SKM-1 (cell line): ENCODE data around the gene BACE2.
"Not testable (repeated sequence)": the region's sequence is repeated elsewhere in the genome, so short reads cannot be mapped to it uniquely, and the experiment has no call there.

ENCODE experiments used
- DNase-seq: peaks from one replicate; lab custom pipeline; 2025; ENCODE audit not compliant: unreplicated experiment; lab: John Stamatoyannopoulos, UW

The BACE2 gene

GRCh38 chr21:41235201-41235600 lies 67.2 kb downstream of the BACE2 start:
- no peak for DNase-seq

GRCh38 chr21:41236352-41236973 lies 68.5 kb downstream of the BACE2 start:
- no peak for DNase-seq

- DNase-seq, result not testable (repeated sequence)
Observed at GRCh38 chr21:41238081-41238796, 70.3 kb downstream of the BACE2 start.

GRCh38 chr21:41240040-41240439 lies 72.1 kb downstream of the BACE2 start:
- no peak for DNase-seq

GRCh38 chr21:41241341-41241740 lies 73.4 kb downstream of the BACE2 start:
- no peak for DNase-seq

- DNase-seq, result no peak
Observed at GRCh38 chr21:41242238-41242829, 74.4 kb downstream of the BACE2 start.

GRCh38 chr21:41243107-41243506 lies 75.1 kb downstream of the BACE2 start:
- no peak for DNase-seq

- not testable (repeated sequence) for DNase-seq
Observed at GRCh38 chr21:41244266-41244880, 76.4 kb downstream of the BACE2 start.

- no peak for DNase-seq
Observed at GRCh38 chr21:41245509-41246135, 77.7 kb downstream of the BACE2 start.

GRCh38 chr21:41246808-41247207 lies 78.8 kb downstream of the BACE2 start:
- DNase-seq, result no peak

GRCh38 chr21:41247561-41248545 lies 79.9 kb downstream of the BACE2 start:
- DNase-seq, result no peak

GRCh38 chr21:41249476-41249875 lies 81.5 kb downstream of the BACE2 start:
- DNase-seq, result no peak

GRCh38 chr21:41250519-41250918 lies 82.6 kb downstream of the BACE2 start:
- DNase-seq, result no peak

GRCh38 chr21:41251961-41252642 lies 84.1 kb downstream of the BACE2 start:
- DNase-seq, result no peak

- DNase-seq, result no peak
Observed at GRCh38 chr21:41254090-41254700, 86.2 kb downstream of the BACE2 start.

GRCh38 chr21:41255190-41255589 lies 87.2 kb downstream of the BACE2 start:
- no peak for DNase-seq

GRCh38 chr21:41256231-41256630 lies 88.3 kb downstream of the BACE2 start:
- not testable (repeated sequence) for DNase-seq

- no peak for DNase-seq
Observed at GRCh38 chr21:41256771-41257702, 89.1 kb downstream of the BACE2 start.
